NCI-H2029 treated with DMSO at 0.1 percent for 48 hours (cell line): ENCODE measurements around the gene SERGEF.
"Not testable (repeated sequence)": the region's sequence is repeated elsewhere in the genome, so short reads cannot be mapped to it uniquely, and the experiment has no call there.

Experiments used
- DNase-seq: peaks from one replicate; lab custom pipeline; 2025; lab: John Stamatoyannopoulos, UW

SERGEF gene

GRCh38 chr11:17906436-17906835 is 106.4 kb downstream of the SERGEF start:
- no peak for DNase-seq

GRCh38 chr11:17905477-17905876 is 107.4 kb downstream of the SERGEF start:
- no peak for DNase-seq

- no peak for DNase-seq
These were observed 111.4 kb downstream of the SERGEF start for GRCh38 chr11:17901481-17901880.

GRCh38 chr11:17898782-17899181 is 114.1 kb downstream of the SERGEF start:
- no peak for DNase-seq

DNA sequence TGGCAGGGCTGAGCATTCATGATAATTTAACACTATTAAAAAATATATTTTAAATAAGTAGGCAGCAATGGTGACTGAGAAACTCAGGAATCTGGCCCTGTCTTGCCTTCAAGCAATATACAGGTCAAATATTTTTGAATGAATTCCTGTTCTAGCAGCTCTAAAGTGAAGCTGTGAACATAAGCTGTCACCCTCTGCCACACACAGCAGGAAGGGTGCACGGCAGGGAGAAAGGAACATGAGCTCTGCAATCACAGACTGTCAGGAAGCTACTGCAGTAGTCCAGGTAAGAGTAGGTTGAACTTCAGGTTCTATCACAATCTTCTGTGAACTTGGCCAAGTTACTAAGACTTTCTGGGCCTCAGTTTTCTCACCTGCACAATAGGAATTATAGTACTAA is 114.8 kb downstream of the SERGEF start:
- no peak for DNase-seq

GRCh38 chr11:17897495-17897894 is 115.4 kb downstream of the SERGEF start:
- no peak for DNase-seq

GRCh38 chr11:17896496-17897151 is 116.2 kb downstream of the SERGEF start:
- not testable (repeated sequence) for DNase-seq

GRCh38 chr11:17894929-17895658 is 117.8 kb downstream of the SERGEF start:
- no peak for DNase-seq

- no peak for DNase-seq
These were observed 120.4 kb downstream of the SERGEF start for GRCh38 chr11:17892409-17892808.

DNA sequence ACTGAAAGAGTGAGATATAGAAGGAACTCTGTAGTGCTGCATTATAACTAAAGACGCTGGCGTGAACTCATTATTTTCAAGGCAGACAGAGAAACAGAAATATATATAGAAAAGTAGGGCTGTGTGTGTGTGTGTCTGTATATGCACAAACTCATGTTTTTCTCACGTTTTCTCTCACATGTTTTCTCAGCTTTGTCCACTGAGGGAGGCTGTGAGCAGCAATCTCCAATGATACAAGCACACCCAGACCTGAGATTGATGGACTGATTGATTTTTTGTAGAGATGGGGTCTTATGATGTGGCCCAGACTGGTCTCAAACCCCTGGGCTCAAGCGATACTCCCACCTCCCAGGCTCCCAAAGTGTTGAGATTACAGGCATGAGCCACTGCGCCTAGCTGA is 122.5 kb downstream of the SERGEF start:
- no peak for DNase-seq

DNA sequence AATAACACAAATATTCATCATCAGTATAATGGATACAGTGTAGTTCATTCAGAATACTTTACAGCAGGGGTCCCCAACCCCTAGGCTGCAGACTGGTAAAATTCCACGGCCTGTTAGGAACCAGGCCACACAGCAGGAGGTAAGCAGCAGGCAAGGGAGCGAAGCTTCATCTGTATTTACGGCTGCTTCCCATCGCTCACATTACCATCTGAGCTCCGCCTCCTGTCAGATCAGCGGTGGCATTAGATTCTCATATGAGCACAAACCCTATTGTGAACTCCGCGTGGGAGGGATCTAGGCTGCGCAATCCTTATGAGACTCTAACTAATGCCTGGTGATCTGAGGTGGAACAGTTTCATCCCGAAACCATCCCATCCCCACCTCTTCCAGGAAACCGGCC is 125.1 kb downstream of the SERGEF start:
- DNase-seq = no peak

DNA sequence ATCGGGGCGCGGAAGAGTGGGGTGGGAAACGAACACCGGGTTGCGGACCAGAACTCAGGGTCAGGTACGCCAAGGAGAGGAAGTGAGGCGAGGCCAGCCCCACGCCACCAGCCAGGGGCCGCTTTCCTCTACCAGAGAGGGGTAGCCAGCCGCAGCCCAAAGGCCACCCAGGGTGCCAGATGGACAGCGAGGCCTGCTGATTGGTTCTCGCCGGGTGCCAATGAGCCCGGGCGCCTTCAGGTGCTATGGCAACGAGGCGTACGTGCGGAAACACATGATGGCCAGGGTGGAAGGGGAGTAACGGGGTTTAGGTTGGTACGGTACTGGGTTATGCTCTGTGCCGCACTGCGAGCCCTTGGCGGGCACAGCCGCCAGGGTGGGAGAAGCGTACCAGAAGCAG is 128.9 kb downstream of the SERGEF start:
- DNase-seq = no peak

DNA sequence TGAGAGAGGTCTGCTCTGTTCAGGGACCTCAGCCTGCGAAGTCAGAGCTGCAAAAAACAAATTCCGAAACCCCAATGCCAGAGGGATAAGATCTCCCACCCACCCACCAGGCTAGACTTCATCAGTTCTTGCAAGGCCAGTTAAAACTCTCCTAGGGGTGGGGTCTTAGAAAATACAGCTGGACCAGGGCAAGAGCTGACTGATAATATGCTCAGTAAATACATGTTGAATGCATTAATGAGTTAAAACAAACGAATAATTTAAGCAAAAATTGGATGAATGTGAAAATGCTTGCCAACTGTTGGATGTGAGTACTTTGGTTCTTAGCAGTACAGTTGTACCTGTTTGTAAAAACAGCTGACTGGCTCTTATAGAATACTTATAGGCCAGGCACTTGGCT is 129.8 kb downstream of the SERGEF start:
- DNase-seq = no peak

- no peak for DNase-seq
These were observed 134.1 kb downstream of the SERGEF start for GRCh38 chr11:17878743-17879142.

GRCh38 chr11:17877886-17878285 is 135.0 kb downstream of the SERGEF start:
- DNase-seq = no peak

DNA sequence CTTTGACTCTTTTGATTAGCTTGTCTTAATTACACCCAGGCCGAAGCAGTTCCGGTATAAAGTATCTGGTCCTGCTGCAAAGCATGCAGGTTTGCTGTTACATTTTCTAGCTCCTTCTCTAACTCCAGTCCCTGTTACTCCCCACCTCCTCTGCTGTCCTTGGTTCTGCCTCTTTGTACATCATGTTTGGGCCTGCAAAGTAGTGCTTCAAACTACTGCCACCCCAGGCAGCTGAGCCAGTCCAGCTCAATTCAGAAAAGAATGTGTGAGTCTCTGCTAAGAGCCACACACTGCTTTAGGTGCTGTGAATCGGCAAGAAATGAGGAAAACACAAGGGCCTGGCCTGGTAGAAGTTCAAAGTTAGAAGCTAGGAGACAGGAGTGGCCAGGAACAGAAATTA is 136.0 kb downstream of the SERGEF start:
- no peak for DNase-seq

DNA sequence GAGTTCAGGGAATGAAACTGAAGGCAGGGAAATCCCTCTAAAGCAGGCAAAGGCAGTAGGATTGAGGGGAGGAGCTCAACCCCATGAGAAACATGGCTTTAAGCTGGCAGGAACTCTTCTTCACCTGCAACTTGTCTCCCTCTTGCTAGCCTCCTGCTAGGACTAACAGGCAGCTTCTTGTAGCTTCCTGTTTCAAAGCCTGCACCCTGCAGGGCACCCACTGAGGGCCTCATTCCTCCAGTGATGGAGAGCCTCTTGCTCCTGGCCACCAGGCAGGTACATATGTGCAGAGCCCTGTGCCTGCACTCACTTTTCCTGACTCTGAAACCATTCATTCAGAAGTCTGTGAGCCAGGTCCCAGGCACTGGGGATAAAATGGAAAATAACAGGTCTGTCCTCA is 137.0 kb downstream of the SERGEF start:
- DNase-seq = no peak

- no peak for DNase-seq
These were observed 139.3 kb downstream of the SERGEF start for GRCh38 chr11:17873586-17873985.

DNA sequence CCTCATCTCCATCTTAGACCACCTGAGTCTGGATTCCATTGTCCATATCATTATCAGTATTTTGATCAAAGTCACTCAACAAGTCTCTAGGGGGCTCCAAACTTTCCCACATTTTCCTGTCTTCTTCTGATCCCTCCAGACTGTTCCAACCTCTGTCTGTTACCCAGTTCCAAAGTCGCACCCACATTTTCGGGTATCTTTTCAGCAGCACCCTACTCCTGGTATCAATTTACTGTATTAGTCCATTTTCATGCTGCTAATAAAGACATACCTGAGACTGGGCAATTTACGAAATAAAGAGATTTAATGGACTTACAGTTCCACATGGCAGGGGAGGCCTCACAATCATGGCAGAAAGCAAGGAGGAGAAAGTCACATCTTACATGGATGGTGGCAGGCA is 144.4 kb downstream of the SERGEF start:
- not testable (repeated sequence) for DNase-seq

DNA sequence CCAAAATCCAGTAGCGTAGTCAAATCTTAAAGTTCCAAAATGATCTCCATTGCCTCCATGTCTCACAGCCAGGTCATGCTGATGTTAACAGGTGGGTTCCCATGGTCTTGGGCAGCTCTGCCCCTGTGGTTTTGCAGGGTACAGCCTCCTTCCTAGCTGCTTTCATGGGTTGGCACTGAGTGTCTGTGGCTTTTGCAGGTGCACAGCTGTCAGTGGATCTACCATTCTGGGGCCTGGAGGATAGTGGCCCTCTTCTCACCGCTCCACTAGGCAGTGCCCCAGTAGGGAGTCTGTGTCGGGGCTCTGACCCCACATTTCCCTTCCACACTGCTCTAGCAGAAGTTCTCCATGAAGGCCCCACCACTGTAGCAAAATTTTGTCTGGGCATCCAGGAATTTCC is 145.5 kb downstream of the SERGEF start:
- DNase-seq = no peak

DNA sequence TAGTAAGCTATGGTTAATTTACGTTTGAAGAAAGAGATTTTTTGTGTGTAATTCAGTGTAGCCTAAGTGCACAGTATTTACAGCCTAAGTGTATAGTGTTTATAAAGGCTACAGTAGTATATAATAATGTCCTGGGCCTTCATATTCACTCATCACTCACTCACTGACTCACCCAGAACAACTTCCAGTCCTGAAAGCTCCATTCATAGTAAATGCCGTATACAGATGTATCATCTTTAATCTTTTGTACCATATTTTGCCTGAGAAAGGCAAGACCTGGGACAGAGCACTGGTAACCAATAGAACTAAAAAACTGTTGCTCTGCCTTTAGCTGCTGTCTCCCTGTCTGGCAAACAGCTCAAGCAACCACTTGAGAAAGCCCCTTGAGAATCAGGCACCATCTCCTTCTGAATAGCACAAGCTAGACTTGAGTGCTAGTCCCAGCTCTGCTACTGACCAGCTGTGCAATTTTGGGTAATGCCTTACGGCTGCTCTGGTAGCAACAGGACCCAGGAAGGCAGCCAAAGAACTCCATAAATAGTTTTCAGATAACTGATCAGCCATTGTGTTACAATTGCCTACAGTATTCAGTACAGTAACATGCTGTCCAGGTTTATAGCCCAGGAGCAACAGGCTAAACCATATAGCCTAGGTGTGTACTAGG is 146.9 kb downstream of the SERGEF start:
- DNase-seq = no peak

- DNase-seq = no peak
These were observed 148.3 kb downstream of the SERGEF start for GRCh38 chr11:17864478-17864941.
